ENCODE results near the gene TMEM119.
"Not testable (repeated sequence)": the region's sequence is repeated elsewhere in the genome, so short reads cannot be mapped to it uniquely, and the experiment has no call there.

Gene TMEM119

GRCh38 chr12:108594323-108594903 lies 3.5 kb downstream of the TMEM119 start:
- Histone ChIP-seq H3K36me3 (no peaks in the 10 kb centered on the region), H3K27me3 (peaks cover 8% of the 10 kb centered on the region), H3K4me3 (ENCODE audit: low read depth in 1 of 2, low read length in 1 of 2) (no peak overlapping the region), H3K9me3 (no peaks in the 10 kb centered on the region), H3K4me1 (ENCODE audit: control insufficient read depth in 1 of 2, insufficient read depth in 1 of 2, low read depth in 1 of 2, low read length in 1 of 2) (no peaks in the 10 kb centered on the region), H3K27ac (no peak overlapping the region)
- TF ChIP-seq CTCF (IDR thresholded peaks at IDR 0.05), result no peak

GRCh38 chr12:108592033-108592909 lies 5.6 kb downstream of the TMEM119 start:
- no peaks in the 10 kb centered on the region for H3K9me3 ChIP-seq
- no peaks in the 10 kb centered on the region for H3K4me1 ChIP-seq (ENCODE audit: control insufficient read depth in 1 of 2, insufficient read depth in 1 of 2, low read depth in 1 of 2, low read length in 1 of 2)
- no peak overlapping the region for H3K27ac ChIP-seq
- H3K36me3 ChIP-seq, result no peaks in the 10 kb centered on the region
- H3K27me3 ChIP-seq, result no peaks in the 10 kb centered on the region
- H3K4me3 ChIP-seq (ENCODE audit: low read depth in 1 of 2, low read length in 1 of 2), result no peak overlapping the region
- TF ChIP-seq CTCF (IDR thresholded peaks at IDR 0.05), result no peak

- Histone ChIP-seq H3K4me3 (ENCODE audit: low read depth in 1 of 2, low read length in 1 of 2) (no peak overlapping the region), H3K9me3 (no peaks in the 10 kb centered on the region), H3K27ac (no peak overlapping the region), H3K27me3 (no peaks in the 10 kb centered on the region), H3K4me1 (ENCODE audit: control insufficient read depth in 1 of 2, insufficient read depth in 1 of 2, low read depth in 1 of 2, low read length in 1 of 2) (no peaks in the 10 kb centered on the region), H3K36me3 (no peaks in the 10 kb centered on the region)
- TF ChIP-seq CTCF (IDR thresholded peaks at IDR 0.05), result no peak
Observed at GRCh38 chr12:108591267-108591980, 6.5 kb downstream of the TMEM119 start.

GRCh38 chr12:108590463-108590862 lies 7.4 kb downstream of the TMEM119 start:
- H3K27me3 ChIP-seq; H3K4me3 ChIP-seq (ENCODE audit: low read depth in 1 of 2, low read length in 1 of 2); H3K27ac ChIP-seq; H3K9me3 ChIP-seq; H3K36me3 ChIP-seq; H3K4me1 ChIP-seq (ENCODE audit: control insufficient read depth in 1 of 2, insufficient read depth in 1 of 2, low read depth in 1 of 2, low read length in 1 of 2): not testable (repeated sequence)

GRCh38 chr12:108589840-108590229 lies 8.0 kb downstream of the TMEM119 start:
- Histone ChIP-seq H3K4me3 (ENCODE audit: low read depth in 1 of 2, low read length in 1 of 2) (no peak overlapping the region), H3K36me3 (no peaks in the 10 kb centered on the region)
- TF ChIP-seq CTCF (IDR thresholded peaks at IDR 0.05), result no peak

More at GRCh38 chr12:108589840-108590229, 8.0 kb downstream of the TMEM119 start:
- Histone ChIP-seq H3K9me3 (no peaks in the 10 kb centered on the region), H3K27ac (no peak overlapping the region), H3K27me3 (no peaks in the 10 kb centered on the region), H3K4me1 (ENCODE audit: control insufficient read depth in 1 of 2, insufficient read depth in 1 of 2, low read depth in 1 of 2, low read length in 1 of 2) (no peaks in the 10 kb centered on the region)

Measured in neutrophil (primary cell).